HepG2 (cell line): ENCODE measurements around the gene TIMP3. TPM values are rescaled to one million over a fixed set of nuclear protein-coding genes. Genes with fewer than 3 reads are reported as not detected.

Source experiments
- CCDC6 ChIP-seq: sonication (generic); formaldehyde crosslinking; IDR thresholded peaks from 2 replicates; pipeline ENCODE4 v1.8.1; 2022; ENCODE audit warnings: mild to moderate bottlenecking, missing genetic modification reagents, moderate library complexity
- DR1 ChIP-seq: sonication (generic); formaldehyde crosslinking; IDR thresholded peaks from 2 replicates; pipeline ENCODE4 v1.8.0; 2021; ENCODE audit warnings: mild to moderate bottlenecking, missing genetic modification reagents, inconsistent platforms
- GTF3A ChIP-seq: sonication (generic); formaldehyde crosslinking; conservative IDR thresholded peaks from 2 replicates; pipeline ENCODE4 v1.4.0; 2020; ENCODE audit warnings: mild to moderate bottlenecking, missing genetic modification reagents
- HOXA5 ChIP-seq: sonication (generic); formaldehyde crosslinking; IDR thresholded peaks from 2 replicates; pipeline ENCODE4 v1.4.0; 2020; ENCODE audit warnings: missing genetic modification reagents
- LBX2 ChIP-seq: sonication (generic); formaldehyde crosslinking; IDR thresholded peaks from 2 replicates; pipeline ENCODE4 v1.5.0; 2020; ENCODE audit warnings: missing genetic modification reagents, mild to moderate bottlenecking, borderline replicate concordance
- POLR2A ChIP-seq, 2 experiments: IDR thresholded peaks; 2 replicates each; pipeline ENCODE4 v1.6.1; 2011; ENCODE audit warnings: low read depth in 2 of 2, low read length in 2 of 2, mild to moderate bottlenecking in 1 of 2, moderate library complexity in 1 of 2; ENCODE audit not compliant: insufficient read depth in 1 of 2
- PTBP1 ChIP-seq: fragments of 200-400 bp; formaldehyde crosslinking; IDR thresholded peaks from 2 replicates; pipeline ENCODE4 v1.6.1; 2018; ENCODE audit warnings: low read length, low read depth; ENCODE audit not compliant: poor library complexity, severe bottlenecking
- RBFOX2 ChIP-seq: fragments of 200-400 bp; formaldehyde crosslinking; IDR thresholded peaks from 2 replicates; pipeline ENCODE4 v1.6.1; 2017; ENCODE audit warnings: low read depth, mild to moderate bottlenecking, low read length
- SP4 ChIP-seq: sonication (generic); formaldehyde crosslinking; IDR thresholded peaks from 2 replicates; pipeline ENCODE4 v1.8.1; 2023; ENCODE audit warnings: mild to moderate bottlenecking, missing genetic modification reagents
- ZBED4 ChIP-seq: sonication (generic); formaldehyde crosslinking; IDR thresholded peaks from 2 replicates; pipeline ENCODE4 v1.4.0; 2020; ENCODE audit warnings: missing genetic modification reagents, borderline replicate concordance
- ZC3H13 ChIP-seq: sonication (generic); formaldehyde crosslinking; IDR thresholded peaks from 2 replicates; pipeline ENCODE4 v1.8.1; 2023; ENCODE audit warnings: mild to moderate bottlenecking, missing genetic modification reagents, moderate library complexity
- ZNF142 ChIP-seq: sonication (generic); formaldehyde crosslinking; IDR thresholded peaks from 2 replicates; pipeline ENCODE4 v1.4.0; 2020; ENCODE audit warnings: missing genetic modification reagents
- ZNF530 ChIP-seq: sonication (generic); formaldehyde crosslinking; IDR thresholded peaks from 2 replicates; pipeline ENCODE4 v1.5.0; 2020; ENCODE audit warnings: low read depth, mild to moderate bottlenecking, missing genetic modification reagents
- ZNF563 ChIP-seq: sonication (generic); formaldehyde crosslinking; IDR thresholded peaks from 2 replicates; pipeline ENCODE4 v1.8.0; 2022; ENCODE audit warnings: mild to moderate bottlenecking, moderate library complexity, missing genetic modification reagents
- ZNF607 ChIP-seq: sonication (generic); formaldehyde crosslinking; IDR thresholded peaks from 2 replicates; pipeline ENCODE4 v1.5.1; 2020; ENCODE audit warnings: missing genetic modification reagents, mild to moderate bottlenecking, borderline replicate concordance
- ZNF841 ChIP-seq: sonication (generic); formaldehyde crosslinking; IDR thresholded peaks from 2 replicates; pipeline ENCODE4 v1.8.1; 2023; ENCODE audit warnings: missing genetic modification reagents, borderline replicate concordance
- polyA plus RNA-seq, 8 experiments: library from polyadenylated mRNA; depleted of rRNA in 3 of 8; stranded (reverse) in 7 of 8; unstranded in 1 of 8; fragments of >200 nt; fragmentation: Illumina TruSeq in 4 of 8; extraction: Trizol in 4 of 8; gene quantifications; 2 replicates each; pipeline versions ENCODE4 v1.2.1 to v1.2.3, GENCODE V29; 2011 to 2016; ENCODE audit warnings: low read depth in 4 of 8, missing spikeins in 1 of 8, mixed read lengths in 1 of 8; ENCODE audit not compliant: insufficient read depth in 1 of 8
- total RNA-seq, 5 experiments: library from RNA; depleted of rRNA; stranded (reverse); fragments of >200 nt; fragmentation: Illumina TruSeq; extraction: Trizol; gene quantifications; 2 replicates each; pipeline ENCODE4 v1.2.3, GENCODE V29; 2016; ENCODE audit warnings: low read depth in 1 of 5

Gene TIMP3
- total and polyA plus RNA-seq, 2 of the 13 experiments (the other 11 are each of a cell fraction or from before 2014, with no cell fraction given) = 57.3 to 86.6 TPM

GRCh38 chr22:32801537-32802236 lies at the start of gene TIMP3 (continued):
- TF ChIP-seq ZNF142 (CRISPR knock-in tag) (no peak), LBX2 (CRISPR knock-in tag) (no peak), PTBP1 (no peak), POLR2A (IDR thresholded peaks at IDR 0.05; ENCODE audit: insufficient read depth in 1 of 2, low read depth in 2 of 2, low read length in 2 of 2) (peak; percentile 93 to 99), ZBED4 (CRISPR knock-in tag) (0 out of 2 replicates have a peak, but pooled peaks have one; percentile 21), CCDC6 (CRISPR knock-in tag) (peak; percentile 49; the same call in 1 of the 2 replicates), GTF3A (CRISPR knock-in tag) (peak; percentile 33; the same call in 1 of the 2 replicates), ZNF563 (CRISPR knock-in tag) (peak; percentile 70; the same call in 1 of the 2 replicates), ZNF530 (CRISPR knock-in tag) (no peak), HOXA5 (CRISPR knock-in tag) (0 out of 2 replicates have a peak, but pooled peaks have one; percentile 49), ZC3H13 (CRISPR knock-in tag) (no peak), DR1 (CRISPR knock-in tag) (peak; percentile 98), SP4 (CRISPR knock-in tag) (no peak; the same call in 1 of the 2 replicates), ZNF607 (no peak), RBFOX2 (peak; percentile 97), ZNF841 (CRISPR knock-in tag) (no peak)
